Stimulated activated CD8-positive, alpha-beta memory T cell treated with anti-CD3 and anti-CD28 coated beads, Interleukin-12 subunit alpha, Interleukin-12 subunit beta, amount 100 ng/mL, for 24 hours (primary cell): ENCODE results near the gene AGPAT4.
"Not testable (repeated sequence)": the region's sequence is repeated elsewhere in the genome, so short reads cannot be mapped to it uniquely, and the experiment has no call there.

Experiments
- DNase-seq: peaks from one replicate; pipeline ENCODE4 v3.0.0-alpha.2; 2020; ENCODE audit errors: extremely low read depth

The AGPAT4 gene

GRCh38 chr6:161227004-161227960 is 46.6 kb downstream of the AGPAT4 start:
- DNase-seq: no peak

GRCh38 chr6:161226009-161226964 is 47.6 kb downstream of the AGPAT4 start:
- DNase-seq: no peak

GRCh38 chr6:161225681-161226008 is 48.2 kb downstream of the AGPAT4 start:
- DNase-seq: no peak

- DNase-seq: not testable (repeated sequence)
These were observed 48.7 kb downstream of the AGPAT4 start for GRCh38 chr6:161224951-161225680.

GRCh38 chr6:161223646-161224045 is 50.2 kb downstream of the AGPAT4 start:
- no peak for DNase-seq

GRCh38 chr6:161222706-161223234 is 51.1 kb downstream of the AGPAT4 start:
- no peak for DNase-seq

- DNase-seq: no peak
These were observed 53.5 kb downstream of the AGPAT4 start for GRCh38 chr6:161220346-161220745.

GRCh38 chr6:161219680-161220079 is 54.2 kb downstream of the AGPAT4 start:
- no peak for DNase-seq

GRCh38 chr6:161218222-161218621 is 55.6 kb downstream of the AGPAT4 start:
- DNase-seq: no peak

- no peak for DNase-seq
These were observed 56.2 kb downstream of the AGPAT4 start for GRCh38 chr6:161217628-161218027.

- no peak for DNase-seq
These were observed 57.1 kb downstream of the AGPAT4 start for GRCh38 chr6:161216616-161217205.

GRCh38 chr6:161215876-161216615 is 57.8 kb downstream of the AGPAT4 start:
- no peak for DNase-seq

- DNase-seq: no peak
These were observed 58.7 kb downstream of the AGPAT4 start for GRCh38 chr6:161215193-161215592.

- no peak for DNase-seq
These were observed 59.1 kb downstream of the AGPAT4 start for GRCh38 chr6:161214722-161215121.

GRCh38 chr6:161212902-161213301 is 61.0 kb downstream of the AGPAT4 start:
- no peak for DNase-seq

- DNase-seq: no peak
These were observed 62.4 kb downstream of the AGPAT4 start for GRCh38 chr6:161211380-161212035.

- no peak for DNase-seq
These were observed 63.0 kb downstream of the AGPAT4 start for GRCh38 chr6:161210857-161211256.

- DNase-seq: no peak
These were observed 66.7 kb downstream of the AGPAT4 start for GRCh38 chr6:161207200-161207599.

GRCh38 chr6:161204866-161205557 is 68.8 kb downstream of the AGPAT4 start:
- no peak for DNase-seq
